Measurements from ENCODE around the gene CHRNE.

Gene CHRNE

GRCh38 chr17:4853208-4853671, 49.7 kb downstream of the CHRNE start:
- DNase-seq (ENCODE audit: low spot score): no peak

GRCh38 chr17:4852567-4853207, 50.2 kb downstream of the CHRNE start:
- DNase-seq (ENCODE audit: low spot score): no peak

- no peak for DNase-seq (ENCODE audit: low spot score)
Measured at GRCh38 chr17:4851084-4851483, 51.8 kb downstream of the CHRNE start.

GRCh38 chr17:4850246-4850645, 52.7 kb downstream of the CHRNE start:
- no peak for DNase-seq (ENCODE audit: low spot score)

- DNase-seq (ENCODE audit: low spot score): no peak
Measured at GRCh38 chr17:4849011-4849536, 53.8 kb downstream of the CHRNE start.
